Right cardiac atrium (tissue), 5 donors: ENCODE results near the gene DFFA. TPM values are rescaled to one million over a fixed set of nuclear protein-coding genes. Genes with fewer than 3 reads are reported as not detected.
"Not testable (repeated sequence)": the region's sequence is repeated elsewhere in the genome, so short reads cannot be mapped to it uniquely, and the experiment has no call there.

ENCODE experiments used
- ATAC-seq, 2 donors: fragments of 200-7000 bp; cut with Tn5 transposase; one replicate each; pipeline versions ENCODE4 v1.8.0 to v1.9.1; 2020; ENCODE audit warnings: moderate library complexity in 2 of 2, mild to moderate bottlenecking in 1 of 2
- DNase-seq, 3 donors: peaks; one replicate each; pipeline ENCODE4 v3.0.0-alpha.2; 2020
- H3K27ac ChIP-seq: one replicate; pipeline ENCODE4 v1.5.1; 2013; ENCODE audit warnings: mild to moderate bottlenecking, low read length, control low read depth, moderate library complexity
- H3K27me3 ChIP-seq: one replicate; pipeline ENCODE4 v1.6.1; 2013; ENCODE audit not compliant: control insufficient read depth, insufficient read depth
- H3K4me1 ChIP-seq: one replicate; pipeline ENCODE4 v1.6.1; 2013; ENCODE audit warnings: low read length; ENCODE audit not compliant: control insufficient read depth, insufficient read depth
- H3K4me3 ChIP-seq: one replicate; pipeline ENCODE4 v1.5.1; 2013; ENCODE audit warnings: low read length, control low read depth
- H3K9me3 ChIP-seq: one replicate; pipeline ENCODE4 v1.6.1; 2013; ENCODE audit warnings: low read length; ENCODE audit not compliant: control insufficient read depth
- WGBS: extraction: QIAGEN DNeasy Blood & Tissue Kit; methylation state at CpG from one replicate; pipeline ENCODE4 v1.1.7; 2013; 5-methylcytosine and 5-hydroxymethylcytosine counted together
- intact Hi-C, 4 donors: fragments of 100-400 bp; cut with DNase I; formaldehyde crosslinking; loops; one replicate each; pipeline versions ENCODE4 v1.11.0 to v1.14.0; 2022 to 2023
- polyA plus RNA-seq: library from polyadenylated mRNA; stranded (reverse); fragments of 200-250 nt; gene quantifications from one replicate; pipeline ENCODE4 v1.2.3, GENCODE V29; 2013
- total RNA-seq, 4 donors: library from RNA; stranded (reverse); fragmentation: NEBNext Ultra II Directional; extraction: Animal tissue kit (Norgen Biotek cat#: 25700); gene quantifications; one replicate each; pipeline ENCODE4 v1.2.1, GENCODE V29; 2021
- donor health status: healthy with polysubstance abuse.
- donor health status: DM: no; HTN: yes; CAD: no.
- donor health status: DM: no; HTN: no; CAD: no.
- donor health status: DM: no; HTN: yes; CAD: no; lungs with severe emphysema.
- donor health status: DM: yes; HTN: yes; CAD: no.

Gene DFFA
- total and polyA plus RNA-seq, 5 donors = 17.0 to 31.3 (median 28.0) TPM

GRCh38 chr1:10467078-10467477 lies 5.3 kb downstream of the DFFA start:
- Histone ChIP-seq H3K27ac (no peak overlapping the region), H3K9me3 (no peaks in the 10 kb centered on the region), H3K4me1 (no peaks in the 10 kb centered on the region), H3K27me3 (no peaks in the 10 kb centered on the region), H3K4me3 (no peak overlapping the region)
- ATAC-seq (no peak), DNase-seq (no peak)
- intact Hi-C loops = no loop called here
- 94% methylated on average over 2 of the region's 2 CpGs for WGBS

DNA sequence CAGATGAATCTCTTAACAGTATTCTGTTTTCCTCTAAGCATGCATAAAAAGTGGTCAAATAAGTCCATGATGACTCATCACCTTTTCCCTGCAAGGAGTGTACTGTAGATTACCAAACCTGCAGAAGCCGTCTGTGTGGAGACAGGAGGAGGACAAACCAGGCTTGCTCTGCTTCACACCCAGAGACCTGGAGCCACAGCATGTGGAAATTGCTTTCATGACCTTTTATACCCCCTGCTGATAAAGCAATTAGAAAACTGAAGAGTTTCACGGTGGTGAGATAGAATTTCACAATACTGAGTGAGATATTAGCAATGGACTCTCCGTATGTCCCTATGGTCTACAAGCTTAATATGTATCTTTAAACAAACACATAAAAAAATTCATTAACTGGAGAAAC lies 13.1 kb downstream of the DFFA start:
- WGBS = 49% methylated on average over 3 of the region's 3 CpGs
- ATAC-seq (no peak), DNase-seq (no peak)
- no peak overlapping the region for H3K4me3 ChIP-seq
- no peaks in the 10 kb centered on the region for H3K9me3 ChIP-seq
- peaks cover 3% of the 10 kb centered on the region for H3K4me1 ChIP-seq
- no peak overlapping the region for H3K27ac ChIP-seq
- intact Hi-C loops = no loop called here
- H3K27me3 ChIP-seq = no peaks in the 10 kb centered on the region

DNA sequence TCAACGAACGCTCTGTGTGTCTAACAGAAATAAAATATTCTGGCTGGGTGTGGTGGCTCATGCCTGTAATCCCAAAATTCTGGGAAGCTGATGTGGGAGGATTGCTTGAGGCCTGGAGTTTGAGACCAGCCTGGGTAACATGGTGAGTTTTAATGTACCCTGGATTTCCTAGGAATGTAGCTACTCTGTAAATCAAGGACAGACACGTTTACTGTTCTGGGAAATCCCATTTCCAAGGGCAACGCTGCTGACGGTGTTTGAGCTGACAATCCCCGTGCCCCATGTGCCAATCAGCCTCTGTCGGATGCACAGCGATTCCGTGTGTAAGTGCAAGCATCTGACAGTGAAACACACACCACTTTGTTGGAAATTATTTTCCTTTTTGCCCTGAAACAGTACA lies 14.5 kb downstream of the DFFA start:
- Histone ChIP-seq H3K9me3 (no peaks in the 10 kb centered on the region), H3K27ac (peak overlapping the region; percentile 20), H3K4me3 (no peak overlapping the region), H3K27me3 (no peaks in the 10 kb centered on the region), H3K4me1 (peaks cover 3% of the 10 kb centered on the region)
- intact Hi-C loops = no loop called here
- WGBS = 69% methylated on average over 9 of the region's 9 CpGs
- ATAC-seq = no peak
- no peak for DNase-seq

GRCh38 chr1:10457462-10457861 lies 14.9 kb downstream of the DFFA start:
- H3K27ac ChIP-seq, DNase-seq, H3K4me3 ChIP-seq, H3K4me1 ChIP-seq, H3K9me3 ChIP-seq, ATAC-seq, intact Hi-C loops, H3K27me3 ChIP-seq: not testable (repeated sequence)
- WGBS = 65% methylated on average over 7 of the region's 7 CpGs

- no peaks in the 10 kb centered on the region for H3K9me3 ChIP-seq
- ATAC-seq (peak in 1 of 2 donors; percentile 21), DNase-seq (no peak)
These were observed 15.7 kb downstream of the DFFA start for GRCh38 chr1:10456661-10457060.

GRCh38 chr1:10456048-10456447 lies 16.3 kb downstream of the DFFA start:
- H3K4me3 ChIP-seq = no peak overlapping the region
- ATAC-seq (no peak), DNase-seq (no peak)
- peaks cover 3% of the 10 kb centered on the region for H3K4me1 ChIP-seq
- intact Hi-C loops = no loop called here
- WGBS = 80% methylated on average over 5 of the region's 5 CpGs
- H3K9me3 ChIP-seq = no peaks in the 10 kb centered on the region
- H3K27me3 ChIP-seq = no peaks in the 10 kb centered on the region
- H3K27ac ChIP-seq = no peak overlapping the region

More at GRCh38 chr1:10456661-10457060, 15.7 kb downstream of the DFFA start:
- WGBS = 63% methylated on average over 7 of the region's 7 CpGs
- Histone ChIP-seq H3K27ac (no peak overlapping the region), H3K4me1 (peaks cover 3% of the 10 kb centered on the region), H3K27me3 (no peaks in the 10 kb centered on the region), H3K4me3 (no peak overlapping the region)
- intact Hi-C loops = no loop called here

DNA sequence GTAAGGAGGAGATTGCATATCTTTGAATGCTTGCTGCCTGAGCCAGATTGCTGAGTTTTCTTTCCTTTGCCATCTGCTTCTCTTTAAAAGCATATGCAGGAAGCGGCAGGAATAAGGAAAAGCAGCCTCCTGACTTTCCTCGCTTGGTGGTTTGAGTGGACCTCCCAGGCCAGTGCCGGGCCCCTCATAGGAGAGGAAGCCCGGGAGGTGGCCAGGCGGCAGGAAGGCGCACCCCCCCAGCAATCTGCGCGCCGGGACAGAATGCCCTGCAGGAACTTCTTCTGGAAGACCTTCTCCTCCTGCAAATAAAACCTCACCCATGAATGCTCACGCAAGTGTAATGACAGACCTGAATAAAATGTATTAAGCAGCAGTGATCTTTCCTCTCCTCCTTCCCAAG lies 21.0 kb downstream of the DFFA start:
- intact Hi-C loops = no loop called here
- no peaks in the 10 kb centered on the region for H3K4me1 ChIP-seq
- no peak overlapping the region for H3K4me3 ChIP-seq
- 14% methylated on average over 10 of the region's 10 CpGs for WGBS
- H3K27ac ChIP-seq = no peak overlapping the region
- no peaks in the 10 kb centered on the region for H3K9me3 ChIP-seq
- no peaks in the 10 kb centered on the region for H3K27me3 ChIP-seq
- peak; percentile 36 to 64 for ATAC-seq
- no peak for DNase-seq

GRCh38 chr1:10450836-10451235 lies 21.5 kb downstream of the DFFA start:
- Histone ChIP-seq H3K27me3 (no peaks in the 10 kb centered on the region), H3K9me3 (no peaks in the 10 kb centered on the region), H3K4me1 (no peaks in the 10 kb centered on the region), H3K27ac (no peak overlapping the region), H3K4me3 (no peak overlapping the region)
- intact Hi-C loops = no loop called here
- no peak for DNase-seq
- WGBS = 35% methylated on average over 6 of the region's 6 CpGs
- no peak for ATAC-seq

DNA sequence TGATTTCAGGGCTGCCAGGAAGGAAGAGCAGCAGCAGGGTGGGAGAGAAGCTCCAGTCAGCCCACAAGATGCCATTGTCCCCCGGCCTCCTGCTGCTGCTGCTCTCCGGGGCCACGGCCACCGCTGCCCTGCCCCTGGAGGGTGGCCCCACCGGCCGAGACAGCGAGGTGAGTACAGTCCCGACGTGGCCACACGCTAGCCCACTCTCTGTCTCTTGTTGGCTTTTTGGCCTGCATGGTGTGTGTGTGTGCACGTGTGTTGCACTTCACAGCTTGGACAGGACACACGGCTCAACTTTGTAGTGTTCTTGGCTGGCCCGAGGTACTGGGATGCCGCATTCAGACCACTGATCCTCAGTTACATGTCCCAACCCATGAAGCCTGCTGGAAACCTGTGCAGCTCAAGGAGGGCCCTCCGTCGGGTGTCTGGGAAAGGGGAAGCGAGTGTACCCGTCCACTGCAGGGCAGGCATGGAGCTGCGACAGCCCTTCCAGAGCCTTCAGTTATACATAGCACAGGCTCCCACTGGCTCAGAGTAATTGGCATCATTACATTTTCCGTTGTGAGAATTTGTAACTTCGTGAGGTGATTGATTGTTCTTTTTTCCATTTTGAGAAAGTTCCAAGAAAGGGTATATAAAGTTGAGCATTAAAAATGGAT lies 22.0 kb downstream of the DFFA start:
- ATAC-seq (peak; percentile 13 to 33), DNase-seq (no peak)
- no peak overlapping the region for H3K27ac ChIP-seq
- H3K27me3 ChIP-seq = no peaks in the 10 kb centered on the region
- no peak overlapping the region for H3K4me3 ChIP-seq
- intact Hi-C loops = no loop called here
- WGBS = 79% methylated on average over 21 of the region's 21 CpGs
- no peaks in the 10 kb centered on the region for H3K9me3 ChIP-seq
- no peaks in the 10 kb centered on the region for H3K4me1 ChIP-seq

DNA sequence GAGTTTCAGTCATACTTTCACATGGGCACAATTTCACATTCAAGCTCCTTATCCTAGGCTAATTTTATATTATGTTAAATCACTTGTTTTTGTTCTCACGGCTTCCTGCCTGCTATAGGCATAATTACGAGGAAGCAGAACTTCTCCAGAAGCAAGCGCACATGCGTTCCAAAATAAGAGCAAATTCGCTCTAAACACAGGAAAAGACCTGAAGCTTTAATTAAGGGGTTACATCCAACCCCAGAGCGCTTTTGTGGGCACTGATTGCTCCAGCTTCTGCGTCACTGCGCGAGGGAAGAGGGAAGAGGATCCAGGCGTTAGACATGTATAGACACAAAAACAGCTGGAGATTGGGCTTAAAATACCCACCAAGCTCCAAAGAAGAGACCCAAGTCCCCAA lies 22.6 kb downstream of the DFFA start, which contains the start of gene CORT:
TSS of gene CORT (plus strand) at position 281 of the 400 bp plus-strand sequence. CDS start 193 bp downstream, outside the sequence.
- Histone ChIP-seq H3K4me1 (no peaks in the 10 kb centered on the region), H3K9me3 (no peaks in the 10 kb centered on the region), H3K4me3 (no peak within 1 kb of the TSS), H3K27ac (no peak within 1 kb of the TSS), H3K27me3 (no peaks in the 10 kb centered on the region)
- intact Hi-C loops = no loop called here
- DNase-seq (no peak), ATAC-seq (no peak)
- 84% methylated on average over 10 of the region's 10 CpGs for WGBS

DNA sequence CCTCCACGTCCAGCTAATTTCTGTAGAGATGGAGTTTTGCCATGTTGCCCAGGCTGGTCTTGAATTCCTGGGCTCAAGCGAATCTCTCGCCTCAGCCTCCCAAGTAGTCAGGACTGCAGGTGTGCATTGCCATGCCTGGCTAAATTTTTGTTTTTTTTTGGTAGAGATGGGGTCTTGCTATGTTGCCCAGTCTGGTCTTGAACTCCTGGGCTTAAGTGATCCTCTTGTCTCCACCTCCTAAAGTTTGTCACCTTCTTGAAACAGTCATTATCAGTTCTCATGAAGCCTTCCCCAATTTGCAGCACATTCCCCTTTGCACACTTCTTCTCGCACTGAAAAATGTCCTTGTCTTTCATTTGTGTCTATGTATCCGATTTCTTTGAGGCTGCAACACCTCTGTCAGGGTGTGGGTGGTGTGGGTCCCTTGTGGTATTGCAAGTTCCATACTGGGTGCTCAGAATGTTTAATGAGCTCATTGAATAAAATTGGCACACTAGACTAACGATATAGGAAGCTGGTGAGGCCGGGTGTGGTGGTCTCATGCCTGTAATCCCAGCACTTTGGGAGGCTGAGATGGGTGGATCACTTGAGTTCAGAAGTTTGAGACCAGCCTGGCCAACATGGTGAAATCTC lies 25.4 kb downstream of the DFFA start:
- H3K4me1 ChIP-seq = no peaks in the 10 kb centered on the region
- no peak overlapping the region for H3K27ac ChIP-seq
- intact Hi-C loops = no loop called here
- DNase-seq (no peak), ATAC-seq (no peak)
- H3K27me3 ChIP-seq = no peaks in the 10 kb centered on the region
- H3K4me3 ChIP-seq = no peak overlapping the region
- 96% methylated on average over 7 of the region's 7 CpGs for WGBS
- no peaks in the 10 kb centered on the region for H3K9me3 ChIP-seq
